HepG2 (cell line): ENCODE data around the gene STAT1. TPM values are rescaled to one million over a fixed set of nuclear protein-coding genes. Genes with fewer than 3 reads are reported as not detected.

Experiments
- ELF3 ChIP-seq: IDR thresholded peaks from 2 replicates; pipeline ENCODE4 v1.6.1; 2016; ENCODE audit warnings: missing genetic modification reagents, missing compliant biosample characterization
- HDAC1 ChIP-seq: sonication (generic); formaldehyde crosslinking; IDR thresholded peaks from 2 replicates; pipeline ENCODE4 v1.5.1; 2020; ENCODE audit warnings: mild to moderate bottlenecking, missing genetic modification reagents
- HOXD1 ChIP-seq: sonication (generic); formaldehyde crosslinking; IDR thresholded peaks from 2 replicates; pipeline ENCODE4 v1.5.0; 2020; ENCODE audit warnings: missing genetic modification reagents
- JARID2 ChIP-seq: sonication (generic); formaldehyde crosslinking; IDR thresholded peaks from 2 replicates; pipeline ENCODE4 v1.8.1; 2023; ENCODE audit warnings: missing genetic modification reagents, inconsistent platforms; ENCODE audit not compliant: insufficient replicate concordance
- KLF13 ChIP-seq: sonication (generic); formaldehyde crosslinking; IDR thresholded peaks from 2 replicates; pipeline ENCODE4 v1.4.0; 2020; ENCODE audit warnings: mild to moderate bottlenecking, missing genetic modification reagents
- MIXL1 ChIP-seq: IDR thresholded peaks from 2 replicates; pipeline ENCODE4 v1.6.1; 2016
- REXO4 ChIP-seq: sonication (generic); formaldehyde crosslinking; IDR thresholded peaks from 2 replicates; pipeline ENCODE4 v1.8.0; 2022; ENCODE audit warnings: missing genetic modification reagents, mild to moderate bottlenecking, borderline replicate concordance
- SIX4 ChIP-seq: sonication (generic); formaldehyde crosslinking; IDR thresholded peaks from 2 replicates; pipeline ENCODE4 v1.4.0; 2020; ENCODE audit warnings: missing genetic modification reagents
- SNAPC2 ChIP-seq: sonication (generic); formaldehyde crosslinking; IDR thresholded peaks from 2 replicates; pipeline ENCODE4 v1.8.1; 2022; ENCODE audit warnings: mild to moderate bottlenecking, missing genetic modification reagents
- SOX6 ChIP-seq, 2 experiments: fragments of 450-650 bp in 1 of 2; sonication (generic) in 1 of 2; formaldehyde crosslinking in 1 of 2; IDR thresholded peaks; 2 replicates each; pipeline versions ENCODE4 v1.4.0 to v1.6.1; 2017 to 2020; ENCODE audit warnings: antibody characterized with exemption in 1 of 2, mild to moderate bottlenecking in 1 of 2, missing genetic modification reagents in 1 of 2
- SP140L ChIP-seq: sonication (generic); formaldehyde crosslinking; IDR thresholded peaks from 2 replicates; pipeline ENCODE4 v1.4.0; 2020; ENCODE audit warnings: missing genetic modification reagents, borderline replicate concordance
- TFAP4 ChIP-seq: sonication (generic); IDR thresholded peaks from 2 replicates; pipeline ENCODE4 v1.6.1; 2016; ENCODE audit warnings: low read depth, borderline replicate concordance
- ZBTB4 ChIP-seq: sonication (generic); formaldehyde crosslinking; IDR thresholded peaks from 2 replicates; pipeline ENCODE4 v1.4.0; 2020; ENCODE audit warnings: missing genetic modification reagents, mild to moderate bottlenecking, borderline replicate concordance
- ZNF350 ChIP-seq: sonication (generic); formaldehyde crosslinking; IDR thresholded peaks from 2 replicates; pipeline ENCODE4 v1.4.0; 2020; ENCODE audit warnings: mild to moderate bottlenecking, low read depth, missing genetic modification reagents, borderline replicate concordance
- ZNF564 ChIP-seq: sonication (generic); formaldehyde crosslinking; IDR thresholded peaks from 2 replicates; pipeline ENCODE4 v1.8.1; 2023; ENCODE audit warnings: mild to moderate bottlenecking, missing genetic modification reagents
- ZNF792 ChIP-seq: IDR thresholded peaks from 2 replicates; pipeline ENCODE4 v1.6.1; 2016
- ZSCAN25 ChIP-seq: sonication (generic); formaldehyde crosslinking; IDR thresholded peaks from 2 replicates; pipeline ENCODE4 v1.8.0; 2022; ENCODE audit warnings: mild to moderate bottlenecking, missing genetic modification reagents
- ZZZ3 ChIP-seq: sonication (generic); formaldehyde crosslinking; IDR thresholded peaks from 2 replicates; pipeline ENCODE4 v1.4.0; 2020; ENCODE audit warnings: missing genetic modification reagents, mild to moderate bottlenecking, borderline replicate concordance
- polyA plus RNA-seq, 8 experiments: library from polyadenylated mRNA; depleted of rRNA in 3 of 8; stranded (reverse) in 7 of 8; unstranded in 1 of 8; fragments of >200 nt; fragmentation: Illumina TruSeq in 4 of 8; extraction: Trizol in 4 of 8; gene quantifications; 2 replicates each; pipeline versions ENCODE4 v1.2.1 to v1.2.3, GENCODE V29; 2011 to 2016; ENCODE audit warnings: low read depth in 4 of 8, missing spikeins in 1 of 8, mixed read lengths in 1 of 8; ENCODE audit not compliant: insufficient read depth in 1 of 8
- total RNA-seq, 5 experiments: library from RNA; depleted of rRNA; stranded (reverse); fragments of >200 nt; fragmentation: Illumina TruSeq; extraction: Trizol; gene quantifications; 2 replicates each; pipeline ENCODE4 v1.2.3, GENCODE V29; 2016; ENCODE audit warnings: low read depth in 1 of 5
- TF ChIP-seq, protein P1 (sequence below): IDR thresholded peaks from 2 replicates; pipeline ENCODE4 v1.6.1; 2016; ENCODE audit warnings: low read depth
- TF ChIP-seq, protein P2 (sequence below): sonication (generic); formaldehyde crosslinking; IDR thresholded peaks from 2 replicates; pipeline ENCODE4 v1.4.0; 2020; ENCODE audit warnings: missing genetic modification reagents
- TF ChIP-seq, protein P3 (sequence below): sonication (generic); formaldehyde crosslinking; IDR thresholded peaks from 2 replicates; pipeline ENCODE4 v1.5.0; 2020; ENCODE audit warnings: mild to moderate bottlenecking, missing genetic modification reagents

The STAT1 gene
- total and polyA plus RNA-seq, 2 of the 13 experiments (the other 11 are each of a cell fraction or from before 2014, with no cell fraction given), result 21.8 to 59.6 TPM

DNA sequence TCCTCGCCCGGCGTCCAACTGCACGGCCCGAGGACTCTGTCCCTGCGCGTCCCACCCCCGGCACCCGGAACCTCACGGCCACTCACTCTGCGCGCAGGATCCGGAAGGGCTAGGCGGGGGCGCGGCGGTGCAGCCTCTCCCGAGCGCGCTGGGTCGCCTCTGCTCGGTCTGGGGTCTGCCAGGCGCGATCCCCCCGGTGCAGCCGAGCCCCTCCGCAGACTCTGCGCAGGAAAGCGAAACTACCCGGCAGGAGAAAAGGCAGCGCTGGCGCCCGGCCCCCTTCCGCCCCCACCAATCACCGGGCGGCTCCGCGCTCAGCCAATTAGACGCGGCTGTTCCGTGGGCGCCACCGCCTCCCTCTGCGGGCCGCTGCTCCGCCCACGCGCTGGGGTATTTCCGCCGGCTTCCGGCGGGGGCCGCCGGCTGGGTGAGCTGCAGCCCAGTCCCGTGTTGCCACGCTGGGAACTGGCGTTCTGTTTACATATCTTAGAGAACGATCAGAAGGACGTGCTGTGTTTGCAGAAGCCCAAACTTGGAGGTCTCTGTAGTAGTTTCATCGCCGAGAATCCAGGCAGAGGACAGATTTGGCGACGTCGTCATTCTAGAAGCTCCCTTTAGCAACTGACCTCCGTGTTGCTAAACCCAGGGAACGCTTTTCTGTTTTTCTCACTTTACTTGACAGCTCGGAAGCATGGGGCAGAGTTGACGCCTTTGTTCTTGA is at the start of gene STAT1 (continued):
- TF ChIP-seq, protein P1, sequence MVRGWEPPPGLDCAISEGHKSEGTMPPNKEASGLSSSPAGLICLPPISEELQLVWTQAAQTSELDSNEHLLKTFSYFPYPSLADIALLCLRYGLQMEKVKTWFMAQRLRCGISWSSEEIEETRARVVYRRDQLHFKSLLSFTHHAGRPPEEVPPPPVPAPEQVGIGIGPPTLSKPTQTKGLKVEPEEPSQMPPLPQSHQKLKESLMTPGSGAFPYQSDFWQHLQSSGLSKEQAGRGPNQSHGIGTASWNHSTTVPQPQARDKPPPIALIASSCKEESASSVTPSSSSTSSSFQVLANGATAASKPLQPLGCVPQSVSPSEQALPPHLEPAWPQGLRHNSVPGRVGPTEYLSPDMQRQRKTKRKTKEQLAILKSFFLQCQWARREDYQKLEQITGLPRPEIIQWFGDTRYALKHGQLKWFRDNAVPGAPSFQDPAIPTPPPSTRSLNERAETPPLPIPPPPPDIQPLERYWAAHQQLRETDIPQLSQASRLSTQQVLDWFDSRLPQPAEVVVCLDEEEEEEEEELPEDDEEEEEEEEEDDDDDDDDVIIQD (CRISPR knock-in tag), result peak; percentile 97
- TF ChIP-seq SNAPC2 (CRISPR knock-in tag) (peak; percentile 76), TFAP4 (peak; percentile 98), SOX6 (IDR thresholded peaks at IDR 0.05) (no peak), SOX6 (CRISPR knock-in tag; IDR thresholded peaks at IDR 0.05) (peak; percentile 90), SIX4 (CRISPR knock-in tag) (peak; percentile 74), ZNF350 (peak; percentile 99), JARID2 (peak; percentile 86), ZBTB4 (CRISPR knock-in tag) (peak; percentile 96), HDAC1 (peak; percentile 100), ZNF564 (peak; percentile 99), SP140L (peak; percentile 99; the same call in 1 of the 2 replicates), HOXD1 (CRISPR knock-in tag) (no peak; the same call in 1 of the 2 replicates), MIXL1 (peak; percentile 94), ZSCAN25 (CRISPR knock-in tag) (peak; percentile 69; the same call in 1 of the 2 replicates), KLF13 (0 out of 2 replicates have a peak, but pooled peaks have one; percentile 50), ZNF792 (peak; percentile 95), REXO4 (CRISPR knock-in tag) (peak; percentile 80; the same call in 1 of the 2 replicates), ELF3 (peak; percentile 93), ZZZ3 (CRISPR knock-in tag) (peak; percentile 90)
- TF ChIP-seq, protein P2, sequence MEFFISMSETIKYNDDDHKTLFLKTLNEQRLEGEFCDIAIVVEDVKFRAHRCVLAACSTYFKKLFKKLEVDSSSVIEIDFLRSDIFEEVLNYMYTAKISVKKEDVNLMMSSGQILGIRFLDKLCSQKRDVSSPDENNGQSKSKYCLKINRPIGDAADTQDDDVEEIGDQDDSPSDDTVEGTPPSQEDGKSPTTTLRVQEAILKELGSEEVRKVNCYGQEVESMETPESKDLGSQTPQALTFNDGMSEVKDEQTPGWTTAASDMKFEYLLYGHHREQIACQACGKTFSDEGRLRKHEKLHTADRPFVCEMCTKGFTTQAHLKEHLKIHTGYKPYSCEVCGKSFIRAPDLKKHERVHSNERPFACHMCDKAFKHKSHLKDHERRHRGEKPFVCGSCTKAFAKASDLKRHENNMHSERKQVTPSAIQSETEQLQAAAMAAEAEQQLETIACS (CRISPR knock-in tag), result peak; percentile 28; the same call in 1 of the 2 replicates
- TF ChIP-seq, protein P3, sequence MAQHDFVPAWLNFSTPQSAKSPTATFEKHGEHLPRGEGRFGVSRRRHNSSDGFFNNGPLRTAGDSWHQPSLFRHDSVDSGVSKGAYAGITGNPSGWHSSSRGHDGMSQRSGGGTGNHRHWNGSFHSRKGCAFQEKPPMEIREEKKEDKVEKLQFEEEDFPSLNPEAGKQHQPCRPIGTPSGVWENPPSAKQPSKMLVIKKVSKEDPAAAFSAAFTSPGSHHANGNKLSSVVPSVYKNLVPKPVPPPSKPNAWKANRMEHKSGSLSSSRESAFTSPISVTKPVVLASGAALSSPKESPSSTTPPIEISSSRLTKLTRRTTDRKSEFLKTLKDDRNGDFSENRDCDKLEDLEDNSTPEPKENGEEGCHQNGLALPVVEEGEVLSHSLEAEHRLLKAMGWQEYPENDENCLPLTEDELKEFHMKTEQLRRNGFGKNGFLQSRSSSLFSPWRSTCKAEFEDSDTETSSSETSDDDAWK, result no peak
